Measurements from ENCODE around the gene FICD. TPM values are rescaled to one million over a fixed set of nuclear protein-coding genes. Genes with fewer than 3 reads are reported as not detected.
A peak's percentile ranks its signal among the peaks of the same experiment; 100 is the strongest.

Gene FICD
- total RNA-seq, 2 experiments from 2014 or later, result 3.5 to 4.5 TPM

DNA sequence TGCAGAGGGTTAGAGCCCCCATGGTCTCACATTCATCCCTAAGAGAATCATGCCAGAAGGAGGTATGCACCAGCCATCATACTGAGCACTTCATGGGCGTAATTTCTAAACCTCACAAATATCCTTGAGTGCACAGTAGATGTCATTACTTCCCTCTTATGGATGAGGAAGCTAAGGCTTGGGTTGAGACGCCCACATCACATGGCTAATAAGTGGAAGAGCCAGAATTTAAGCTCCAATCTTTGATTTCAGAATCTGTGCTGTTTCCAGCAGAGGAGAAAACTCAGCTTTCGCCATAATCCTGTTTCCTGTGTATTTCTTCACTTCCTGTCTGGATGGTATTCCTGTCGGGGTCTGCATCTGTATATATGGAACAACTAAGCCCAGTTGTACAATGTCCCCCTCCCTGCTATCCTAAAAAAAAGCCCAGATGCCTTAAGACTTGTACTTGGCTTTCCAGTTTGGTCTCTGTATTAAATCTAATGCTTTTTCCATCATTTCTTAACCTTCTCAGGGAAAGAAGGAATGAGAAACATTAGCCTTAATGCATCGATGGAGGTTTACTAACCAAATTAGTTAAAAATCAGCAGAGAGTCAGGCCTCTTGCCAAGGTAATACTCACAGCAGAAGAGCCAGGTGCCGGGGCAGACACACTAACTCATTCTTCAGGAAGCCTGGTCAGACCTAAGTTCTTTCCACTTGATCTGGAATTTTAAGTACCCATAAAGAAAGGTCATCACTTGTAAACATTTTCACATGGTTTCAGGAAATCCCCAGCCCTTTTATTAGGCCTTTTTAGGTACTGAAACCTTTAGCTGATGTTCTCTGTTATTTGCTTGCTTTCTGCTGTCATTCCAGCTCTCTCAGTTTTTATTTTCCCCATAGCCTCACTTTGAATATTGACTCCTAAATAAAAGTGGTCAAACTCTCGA is 52.6 kb downstream of the FICD start:
- H3K4me1 Mint-ChIP-seq, result peaks cover 75% of the 10 kb centered on the region
- ChIA-PET CTCF (interaction anchor here (0.7 to 12.8 kb wide), 12 partner anchors 45 to 383 kb away, joined by 3 to 270 read pairs (median 4); partner anchors contain the start of gene SELPLG), POLR2A (interaction anchor here (1.2 to 1.4 kb wide), 4 partner anchors 8 to 66 kb away, joined by 3 to 10 read pairs (median 6); partner anchors contain the start of gene SELPLG)
- no peak overlapping the region for H3K4me3 Mint-ChIP-seq
- DNase-seq, result no peak
- no peak for ATAC-seq
- H3K27me3 Mint-ChIP-seq, result no peaks in the 10 kb centered on the region
- peaks cover 49% of the 10 kb centered on the region for H3K36me3 Mint-ChIP-seq (ENCODE audit: low read depth)
- H3K9me3 Mint-ChIP-seq (ENCODE audit: low read depth), result no peaks in the 10 kb centered on the region
- intact Hi-C loops (cut with DNase I, micrococcal nuclease), result loop anchor here in 1 of 2 experiments (1.0 to 10.0 kb wide), 2 partner anchors 50 to 387 kb away; no protein-coding TSS in a partner anchor
- H3K27ac Mint-ChIP-seq, result peak overlapping the region; percentile 89

DNA sequence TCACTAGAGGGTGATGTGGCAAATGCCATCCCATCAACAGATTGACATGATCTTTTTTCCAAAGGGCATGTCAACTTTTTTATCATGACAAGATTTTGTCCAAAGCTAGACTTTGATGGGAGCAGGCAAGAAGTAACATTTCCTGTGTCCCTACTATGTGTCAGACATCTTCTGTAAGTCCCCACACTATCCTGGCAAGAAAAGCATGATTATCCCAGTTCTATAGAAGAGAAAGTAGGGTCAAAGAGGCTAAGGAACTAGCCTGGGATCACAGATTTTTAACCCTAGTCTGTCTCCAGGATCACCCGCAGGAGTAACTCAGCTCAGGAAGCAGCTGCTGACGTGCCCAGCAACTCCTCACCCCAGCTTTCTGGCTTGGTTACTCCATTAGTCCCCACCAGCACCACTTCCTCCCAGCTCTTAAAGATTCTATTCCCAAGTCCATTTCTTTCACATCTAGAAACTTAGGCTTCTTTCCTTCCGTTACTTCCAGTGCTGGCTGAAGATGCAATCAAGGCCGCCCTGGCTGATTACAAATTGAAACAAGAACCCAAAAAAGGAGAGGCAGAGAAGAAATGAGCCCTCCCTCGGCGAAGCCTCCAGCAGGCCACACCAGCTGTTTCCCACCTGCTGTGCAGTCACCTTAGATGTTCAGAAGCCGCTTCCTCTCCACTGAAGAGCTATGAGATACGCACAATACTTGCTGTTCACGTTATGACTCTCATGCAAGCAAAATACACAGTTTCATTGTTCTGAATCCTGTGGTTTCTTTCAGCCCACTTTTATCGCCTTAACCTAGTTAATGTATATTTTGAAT is 53.5 kb downstream of the FICD start:
- H3K36me3 Mint-ChIP-seq (ENCODE audit: low read depth), result peaks cover 49% of the 10 kb centered on the region
- POLR2A ChIA-PET, result interaction anchor here (0.6 to 1.4 kb wide), 7 partner anchors 9 to 67 kb away, joined by 3 to 10 read pairs (median 4); partner anchors contain the start of gene SELPLG
- H3K9me3 Mint-ChIP-seq (ENCODE audit: low read depth), result no peaks in the 10 kb centered on the region

More for the DNA sequence above, 53.5 kb downstream of the FICD start:
- H3K27ac Mint-ChIP-seq, result peak overlapping the region; percentile 89
- intact Hi-C loops (cut with DNase I, micrococcal nuclease), result loop anchor here (1.0 to 10.0 kb wide), 4 partner anchors 49 to 386 kb away; no protein-coding TSS in a partner anchor
- ATAC-seq (peak; percentile 87), DNase-seq (peak; percentile 86)
- CTCF ChIA-PET, result interaction anchor here (0.7 to 12.8 kb wide), 13 partner anchors 10 to 382 kb away, joined by 3 to 270 read pairs (median 4); partner anchors contain the start of gene SELPLG
- peaks cover 84% of the 10 kb centered on the region for H3K4me1 Mint-ChIP-seq
- H3K27me3 Mint-ChIP-seq, result no peaks in the 10 kb centered on the region
- H3K4me3 Mint-ChIP-seq, result peak overlapping the region; percentile 29

Other genes starting within 250 kb of the FICD start
- gene CMKLR1, start 176.0 kb upstream of the FICD start, total RNA-seq, result not detected
- gene SART3, start 45.9 kb downstream of the FICD start, total RNA-seq, result 10 to 100 TPM; 69.3 to 87.1 TPM
- 10 to 100 TPM; 67.3 to 83.8 TPM for gene ISCU, start 47.3 kb downstream of the FICD start, total RNA-seq
- under 1 TPM; 0.21 to 0.28 TPM for gene TMEM119, start 82.8 kb downstream of the FICD start, total RNA-seq
- 10 to 100 TPM; 31.0 to 36.9 TPM for gene SELPLG, start 118.6 kb downstream of the FICD start, total RNA-seq
- 10 to 100 TPM; 83.5 to 90.8 TPM for gene CORO1C, start 216.2 kb downstream of the FICD start, total RNA-seq

All from activated CD4-positive, alpha-beta T cell treated with anti-CD3 and anti-CD28 coated beads for 36 hours (primary cell).